Activated T-cell treated with anti-CD3 and anti-CD28 coated beads, Interleukin-2, amount 50 U/mL, for 24 hours (primary cell): Measurements from ENCODE around the gene COMT.

Source experiments
- DNase-seq: peaks from one replicate; pipeline ENCODE4 v3.0.0-alpha.2; 2020
- H3K27ac Mint-ChIP-seq: 2 replicates; pipeline ENCODE4 v1.8.0; 2020; ENCODE audit warnings: mild to moderate bottlenecking, mixed read lengths
- H3K27me3 Mint-ChIP-seq: 2 replicates; pipeline ENCODE4 v1.8.0; 2020; ENCODE audit warnings: mixed read lengths
- H3K36me3 Mint-ChIP-seq: 2 replicates; pipeline ENCODE4 v1.8.0; 2020; ENCODE audit warnings: low read depth, mixed read lengths
- H3K4me1 Mint-ChIP-seq: 2 replicates; pipeline ENCODE4 v1.8.0; 2020; ENCODE audit warnings: low read depth, mixed read lengths
- H3K4me3 Mint-ChIP-seq: 2 replicates; pipeline ENCODE4 v1.8.0; 2020; ENCODE audit warnings: mild to moderate bottlenecking, moderate library complexity, mixed read lengths
- H3K9me3 Mint-ChIP-seq: 2 replicates; pipeline ENCODE4 v1.8.0; 2020; ENCODE audit warnings: mixed read lengths

Gene COMT

DNA sequence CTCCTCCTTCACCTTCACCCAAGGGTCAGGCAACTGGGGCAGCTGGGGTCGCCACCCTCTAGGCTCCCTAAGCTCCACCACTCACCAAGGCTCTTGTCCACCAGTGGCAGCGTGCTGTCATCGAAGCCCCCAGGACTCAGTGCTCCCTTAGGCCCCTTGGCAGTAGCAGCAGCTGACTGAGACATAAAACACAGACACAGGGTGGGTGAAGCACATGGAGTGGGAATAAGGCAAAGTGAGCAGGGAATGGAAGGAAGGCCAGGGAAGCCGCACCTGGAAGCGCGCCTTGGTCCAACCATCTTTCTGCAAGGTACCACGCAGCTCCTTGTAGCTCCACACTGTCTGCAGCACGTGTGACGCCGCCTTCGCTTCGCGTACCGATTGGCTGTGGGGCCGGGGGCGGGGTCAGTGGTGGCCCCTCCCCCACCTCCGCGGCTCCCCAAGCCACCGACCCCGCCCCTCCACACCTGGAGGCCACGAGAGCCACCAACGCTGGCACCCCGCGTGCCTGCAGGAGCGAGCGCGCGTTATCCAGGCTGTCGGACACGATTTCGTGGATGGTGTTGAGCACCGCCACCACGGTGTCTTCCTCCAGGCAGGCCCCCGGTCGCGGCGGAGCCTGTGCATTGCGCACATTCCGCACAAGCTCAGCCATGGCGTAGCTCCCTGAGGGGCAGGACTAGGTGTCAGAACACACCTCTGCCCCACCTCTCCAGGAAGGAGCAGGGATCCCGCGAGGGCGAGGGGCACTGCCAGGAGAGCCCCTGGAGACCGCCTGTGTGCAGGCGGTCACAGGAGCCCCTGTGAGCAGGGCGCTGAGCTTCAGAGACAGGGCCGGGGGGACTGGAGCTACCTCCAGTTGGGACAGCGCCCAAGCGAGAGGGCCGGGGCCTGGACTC lies 31.3 kb downstream of the COMT start:
- Mint-ChIP-seq H3K4me1 (peaks cover 15% of the 10 kb centered on the region), H3K27ac (no peak overlapping the region), H3K27me3 (no peaks in the 10 kb centered on the region), H3K36me3 (peaks cover 13% of the 10 kb centered on the region), H3K4me3 (no peak overlapping the region), H3K9me3 (no peaks in the 10 kb centered on the region)
- DNase-seq = no peak

DNA sequence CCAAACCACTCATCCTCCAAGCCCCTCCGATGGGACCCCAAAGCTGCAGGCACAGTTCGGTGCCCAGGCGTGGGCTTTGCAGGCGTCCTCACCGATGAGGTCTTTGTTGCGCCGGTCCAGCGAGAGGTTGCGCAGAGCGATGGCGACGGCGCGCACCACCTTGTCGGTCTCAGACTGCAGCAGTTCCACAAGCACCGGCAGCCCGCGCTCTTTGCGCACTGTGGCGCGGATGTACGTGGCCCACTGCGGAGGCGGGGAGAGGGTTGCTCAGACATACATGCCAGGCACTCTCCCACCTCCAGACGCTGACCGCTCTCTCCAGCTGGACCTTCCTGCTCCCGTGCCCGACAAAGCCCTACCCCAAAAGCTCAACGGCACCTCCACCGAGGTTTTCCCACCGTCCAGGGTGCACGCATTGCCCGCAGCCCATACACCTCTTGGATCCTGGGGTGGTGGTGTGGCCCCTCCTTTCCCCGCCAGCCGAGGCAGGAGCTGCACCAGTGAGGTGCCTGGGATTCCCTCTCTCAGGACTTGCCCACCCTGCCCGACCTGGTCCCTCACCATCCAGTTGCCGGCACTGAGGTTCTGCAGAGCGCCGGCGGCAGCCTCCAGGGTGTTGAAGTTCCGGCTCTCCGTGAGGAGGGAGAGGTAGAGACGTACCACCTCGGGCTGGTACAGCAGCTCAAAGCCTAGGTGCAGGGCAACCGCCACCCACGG lies 32.1 kb downstream of the COMT start:
- Mint-ChIP-seq H3K27ac (peak overlapping the region; percentile 14), H3K36me3 (peaks cover 8% of the 10 kb centered on the region), H3K27me3 (no peaks in the 10 kb centered on the region), H3K4me3 (no peak overlapping the region), H3K9me3 (no peaks in the 10 kb centered on the region), H3K4me1 (peaks cover 15% of the 10 kb centered on the region)
- no peak for DNase-seq

DNA sequence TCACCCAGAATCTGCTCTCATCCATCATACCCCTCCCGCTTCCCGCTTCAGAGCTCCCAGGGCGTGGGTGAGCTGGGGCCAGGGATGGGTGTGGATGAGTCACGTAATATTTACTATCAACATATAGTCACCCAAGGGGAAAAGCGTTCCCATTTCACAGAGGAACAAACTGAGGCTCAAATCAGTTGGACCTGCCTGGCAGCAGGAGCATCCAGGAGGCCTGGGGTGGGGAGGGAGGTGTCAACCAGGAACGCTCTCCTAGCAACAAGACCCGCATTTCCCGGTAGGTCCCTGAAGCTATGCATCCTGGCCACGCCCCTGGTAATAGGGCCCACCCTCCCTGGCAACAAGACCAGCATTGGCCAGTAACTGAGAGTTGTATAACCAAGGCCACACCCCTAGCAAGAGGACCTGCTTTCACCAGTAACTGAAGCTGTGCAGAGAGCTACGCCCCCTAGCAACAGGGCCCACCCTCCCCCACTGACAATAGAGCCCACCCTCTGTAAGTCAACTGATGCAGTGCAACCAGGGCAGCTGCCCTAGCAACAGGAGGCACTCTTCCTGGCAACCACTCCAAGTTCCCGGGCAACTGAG lies 32.8 kb downstream of the COMT start:
- no peak overlapping the region for H3K4me3 Mint-ChIP-seq
- H3K27ac Mint-ChIP-seq = peak overlapping the region; percentile 14
- peaks cover 2% of the 10 kb centered on the region for H3K36me3 Mint-ChIP-seq
- H3K9me3 Mint-ChIP-seq = no peaks in the 10 kb centered on the region
- no peak for DNase-seq
- H3K4me1 Mint-ChIP-seq = peaks cover 15% of the 10 kb centered on the region
- H3K27me3 Mint-ChIP-seq = no peaks in the 10 kb centered on the region

DNA sequence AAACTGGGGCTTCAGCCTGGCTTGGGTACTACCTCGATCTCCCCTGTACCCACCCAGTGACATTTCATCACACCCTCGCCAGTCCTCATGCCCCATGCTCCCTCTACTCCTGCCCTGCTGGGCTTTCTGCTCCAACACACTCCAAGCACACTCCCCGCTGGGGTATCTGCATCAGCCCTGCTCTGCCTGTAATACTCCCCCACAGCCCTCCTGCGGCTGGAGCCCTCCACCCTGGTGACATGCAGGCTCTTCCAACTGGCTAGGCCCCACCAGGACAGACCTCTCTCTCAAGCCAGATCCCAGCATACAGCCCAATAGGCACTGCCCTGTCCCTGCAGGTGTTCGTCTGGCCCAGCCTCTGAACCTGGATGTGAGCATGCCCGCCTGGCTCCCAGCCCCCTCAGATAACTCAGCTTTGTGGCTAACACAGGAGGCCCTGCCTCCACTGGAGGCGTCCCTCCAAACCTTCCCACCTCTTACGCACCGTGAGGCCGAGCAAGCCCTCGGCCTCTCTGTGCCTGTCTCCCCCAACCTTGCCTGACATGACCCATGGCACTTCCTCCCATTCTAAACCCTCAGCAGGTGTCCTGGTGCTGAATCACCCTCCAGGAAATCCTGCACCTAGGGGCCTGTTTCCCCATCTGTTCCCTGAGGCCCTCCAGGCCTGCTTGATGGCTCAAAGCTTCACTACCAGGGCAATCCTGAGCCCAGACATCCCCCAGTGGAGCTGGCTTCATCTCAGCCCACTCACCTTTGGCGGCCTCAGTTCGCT lies 33.5 kb downstream of the COMT start:
- H3K36me3 Mint-ChIP-seq = no peaks in the 10 kb centered on the region
- H3K27me3 Mint-ChIP-seq = no peaks in the 10 kb centered on the region
- H3K4me3 Mint-ChIP-seq = no peak overlapping the region
- DNase-seq = no peak
- H3K9me3 Mint-ChIP-seq = no peaks in the 10 kb centered on the region
- peaks cover 15% of the 10 kb centered on the region for H3K4me1 Mint-ChIP-seq
- peak overlapping the region; percentile 57 for H3K27ac Mint-ChIP-seq

DNA sequence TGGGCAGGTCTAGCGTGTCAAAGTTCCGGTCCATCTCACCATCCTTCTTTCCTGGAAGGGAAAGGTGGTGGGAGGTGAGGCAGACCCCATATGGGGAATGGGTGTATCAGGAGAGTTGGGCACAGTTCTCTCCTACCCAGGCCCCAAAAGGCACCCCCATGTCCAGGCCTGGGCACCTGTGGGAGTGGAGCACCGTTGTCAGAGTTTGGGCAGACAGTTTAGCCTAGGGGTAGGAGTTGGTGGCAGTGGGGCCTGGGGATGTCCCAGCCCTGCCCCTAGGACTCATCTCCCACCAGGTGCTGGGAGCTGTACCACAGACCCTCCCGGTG lies 34.1 kb downstream of the COMT start:
- Mint-ChIP-seq H3K27ac (no peak overlapping the region), H3K9me3 (no peaks in the 10 kb centered on the region), H3K36me3 (no peaks in the 10 kb centered on the region), H3K4me1 (peaks cover 13% of the 10 kb centered on the region), H3K27me3 (no peaks in the 10 kb centered on the region), H3K4me3 (no peak overlapping the region)
- DNase-seq = no peak

DNA sequence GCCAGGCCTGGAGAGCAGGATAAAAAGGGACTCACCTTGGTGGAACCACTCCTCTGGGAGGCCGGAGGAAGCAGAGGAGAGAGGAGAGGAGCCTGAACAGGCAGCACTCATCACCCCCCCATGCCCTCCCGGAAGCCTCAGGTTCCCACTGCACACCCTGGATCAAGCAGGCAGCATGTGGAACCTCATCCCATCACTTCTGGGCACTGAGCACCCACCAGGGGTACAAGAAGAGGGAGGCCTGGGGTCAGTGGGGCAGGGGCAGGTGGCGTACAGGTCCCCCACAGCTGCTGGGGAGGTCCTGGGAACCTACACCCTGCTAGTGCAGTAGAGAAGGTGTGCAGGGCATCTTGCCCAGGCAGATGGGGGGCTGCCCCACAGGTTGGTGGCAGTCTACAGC lies 35.1 kb downstream of the COMT start:
- Mint-ChIP-seq H3K36me3 (no peaks in the 10 kb centered on the region), H3K9me3 (no peaks in the 10 kb centered on the region), H3K4me3 (no peak overlapping the region), H3K27me3 (no peaks in the 10 kb centered on the region), H3K4me1 (peaks cover 8% of the 10 kb centered on the region), H3K27ac (no peak overlapping the region)
- DNase-seq = no peak

DNA sequence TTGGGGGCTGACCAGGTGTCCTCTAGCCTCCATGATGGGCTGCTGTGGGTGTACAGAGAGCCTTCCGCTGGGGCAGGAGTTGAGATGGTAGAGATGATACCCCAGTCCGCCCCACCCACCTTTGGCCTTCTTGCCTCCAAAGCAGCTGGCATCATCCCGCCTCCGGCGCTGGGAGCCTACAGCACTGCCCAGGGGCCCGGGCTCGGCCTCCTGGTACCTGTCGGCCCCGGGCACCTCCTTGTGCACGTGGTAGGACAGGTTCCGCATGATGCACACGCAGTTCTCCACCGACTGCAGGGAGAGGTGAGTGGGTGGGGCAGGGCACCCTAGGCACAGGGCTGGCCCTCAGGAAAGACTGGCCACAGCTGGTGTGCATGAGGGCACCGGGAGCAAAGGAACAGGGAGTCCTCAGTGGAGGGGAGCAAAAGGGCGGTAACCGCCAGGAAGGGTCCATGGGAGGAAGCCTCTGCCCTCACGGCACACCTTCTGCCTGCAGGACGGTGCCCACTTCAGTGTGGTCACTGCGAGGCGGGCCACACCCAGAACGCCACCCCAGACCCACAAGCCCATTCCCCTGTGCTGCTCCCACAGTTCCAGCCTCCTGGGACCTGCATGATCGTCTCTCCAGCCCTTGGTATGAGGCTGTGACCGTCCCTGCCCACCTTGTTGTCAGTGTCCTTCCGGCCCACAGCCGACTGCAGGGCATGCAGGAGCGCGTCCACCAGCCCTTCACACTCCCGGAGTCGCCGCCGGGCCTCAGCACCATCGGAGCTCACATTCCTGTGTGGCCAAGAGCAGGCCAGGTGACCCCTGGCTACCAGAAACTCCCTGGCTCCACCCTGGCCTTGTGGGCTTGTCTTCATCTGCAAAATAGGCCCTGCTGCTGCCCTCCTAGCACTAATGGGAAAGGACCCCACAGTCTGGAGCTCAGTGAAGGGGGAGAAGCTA lies 36.0 kb downstream of the COMT start:
- Mint-ChIP-seq H3K36me3 (no peaks in the 10 kb centered on the region), H3K27ac (no peak overlapping the region), H3K4me3 (no peak overlapping the region), H3K9me3 (no peaks in the 10 kb centered on the region), H3K4me1 (peaks cover 5% of the 10 kb centered on the region), H3K27me3 (no peaks in the 10 kb centered on the region)
- DNase-seq = no peak

DNA sequence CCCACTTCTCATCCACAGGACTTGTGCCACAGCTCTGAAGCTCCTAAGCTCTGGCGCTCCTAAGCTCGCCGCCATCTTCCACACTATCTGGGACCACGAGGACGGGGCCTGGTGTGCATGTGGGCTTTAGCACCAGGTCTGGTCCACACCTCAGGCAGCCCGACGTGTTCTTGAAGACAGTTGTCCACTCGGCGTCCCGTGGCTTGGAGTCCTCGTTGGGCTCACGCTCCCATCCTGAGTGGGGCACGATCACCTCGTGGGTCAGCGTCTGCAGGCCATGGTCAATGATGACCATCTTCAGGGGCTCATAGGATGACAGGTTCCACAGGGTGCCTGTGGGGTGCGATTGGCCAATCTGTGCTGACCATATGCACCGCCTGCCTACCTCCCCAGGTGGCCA lies 37.2 kb downstream of the COMT start:
- H3K27ac Mint-ChIP-seq = no peak overlapping the region

DNA sequence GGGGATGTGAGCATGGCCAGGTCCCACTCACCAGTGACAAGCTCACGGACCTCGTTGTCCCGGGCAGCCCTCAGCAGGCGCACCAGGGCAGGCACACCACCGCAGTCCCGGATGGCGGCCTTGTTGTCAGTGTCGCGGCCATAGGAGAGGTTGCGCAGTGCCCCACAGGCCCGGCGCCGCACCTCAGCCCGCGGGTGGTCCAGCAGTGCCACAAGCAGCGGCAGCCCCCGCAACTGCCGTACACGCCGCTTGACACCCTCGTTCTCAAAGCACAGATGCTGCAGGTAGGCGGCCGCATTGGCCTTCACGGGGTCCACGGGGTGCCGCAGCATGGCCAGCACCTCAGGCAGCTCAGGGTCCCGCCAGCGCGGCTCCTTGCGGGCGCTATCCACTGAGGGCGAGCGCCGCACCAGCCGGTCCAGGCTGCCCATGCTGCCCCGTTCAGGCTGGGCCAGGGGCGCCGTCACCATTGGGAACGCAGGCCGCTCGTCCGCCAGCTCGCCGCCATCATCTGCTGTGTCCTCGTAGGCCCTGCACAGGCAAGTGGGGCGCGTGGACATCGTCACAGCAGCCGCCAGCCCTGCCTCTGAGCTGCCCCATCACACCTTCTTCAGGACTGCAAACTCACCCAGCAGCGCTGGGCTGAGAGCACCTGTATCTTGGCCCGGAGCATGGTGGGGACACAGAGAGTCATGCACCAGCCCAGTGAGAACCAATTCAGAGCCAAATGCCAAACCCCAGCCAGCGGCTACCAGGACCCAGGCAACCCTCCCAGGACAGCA lies 38.3 kb downstream of the COMT start:
- no peak for DNase-seq
- H3K4me3 Mint-ChIP-seq = no peak overlapping the region
- H3K27me3 Mint-ChIP-seq = no peaks in the 10 kb centered on the region
- H3K27ac Mint-ChIP-seq = no peak overlapping the region
- no peaks in the 10 kb centered on the region for H3K9me3 Mint-ChIP-seq
- H3K36me3 Mint-ChIP-seq = no peaks in the 10 kb centered on the region
- H3K4me1 Mint-ChIP-seq = peaks cover 4% of the 10 kb centered on the region

More for the DNA sequence above, 37.2 kb downstream of the COMT start:
- no peak overlapping the region for H3K4me3 Mint-ChIP-seq
- no peaks in the 10 kb centered on the region for H3K27me3 Mint-ChIP-seq
- no peaks in the 10 kb centered on the region for H3K9me3 Mint-ChIP-seq
- H3K4me1 Mint-ChIP-seq = peaks cover 5% of the 10 kb centered on the region
- DNase-seq = no peak
- H3K36me3 Mint-ChIP-seq = no peaks in the 10 kb centered on the region

DNA sequence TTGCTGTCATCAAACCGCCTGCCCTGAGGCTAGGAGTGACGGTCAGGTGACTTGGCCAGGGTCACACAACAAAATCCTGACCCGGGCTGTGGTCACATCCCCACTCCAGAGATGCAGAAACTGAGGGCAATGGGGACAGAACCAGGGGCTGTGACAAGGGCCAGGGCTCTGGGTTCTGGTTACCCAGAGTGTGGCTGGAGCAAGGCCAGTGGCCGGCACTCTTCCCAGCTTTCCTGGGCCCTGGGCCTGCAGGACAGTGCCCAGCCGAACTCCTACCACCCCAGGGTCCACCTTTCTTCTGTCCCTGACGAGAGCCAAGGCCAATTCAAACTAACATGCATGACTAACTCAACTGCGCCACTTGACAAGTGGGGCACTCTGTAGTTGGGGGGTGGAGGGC lies 39.2 kb downstream of the COMT start:
- no peaks in the 10 kb centered on the region for H3K27me3 Mint-ChIP-seq
- H3K4me3 Mint-ChIP-seq = no peak overlapping the region
- H3K9me3 Mint-ChIP-seq = no peaks in the 10 kb centered on the region
- no peaks in the 10 kb centered on the region for H3K4me1 Mint-ChIP-seq
- DNase-seq = no peak
- no peak overlapping the region for H3K27ac Mint-ChIP-seq
- H3K36me3 Mint-ChIP-seq = no peaks in the 10 kb centered on the region

DNA sequence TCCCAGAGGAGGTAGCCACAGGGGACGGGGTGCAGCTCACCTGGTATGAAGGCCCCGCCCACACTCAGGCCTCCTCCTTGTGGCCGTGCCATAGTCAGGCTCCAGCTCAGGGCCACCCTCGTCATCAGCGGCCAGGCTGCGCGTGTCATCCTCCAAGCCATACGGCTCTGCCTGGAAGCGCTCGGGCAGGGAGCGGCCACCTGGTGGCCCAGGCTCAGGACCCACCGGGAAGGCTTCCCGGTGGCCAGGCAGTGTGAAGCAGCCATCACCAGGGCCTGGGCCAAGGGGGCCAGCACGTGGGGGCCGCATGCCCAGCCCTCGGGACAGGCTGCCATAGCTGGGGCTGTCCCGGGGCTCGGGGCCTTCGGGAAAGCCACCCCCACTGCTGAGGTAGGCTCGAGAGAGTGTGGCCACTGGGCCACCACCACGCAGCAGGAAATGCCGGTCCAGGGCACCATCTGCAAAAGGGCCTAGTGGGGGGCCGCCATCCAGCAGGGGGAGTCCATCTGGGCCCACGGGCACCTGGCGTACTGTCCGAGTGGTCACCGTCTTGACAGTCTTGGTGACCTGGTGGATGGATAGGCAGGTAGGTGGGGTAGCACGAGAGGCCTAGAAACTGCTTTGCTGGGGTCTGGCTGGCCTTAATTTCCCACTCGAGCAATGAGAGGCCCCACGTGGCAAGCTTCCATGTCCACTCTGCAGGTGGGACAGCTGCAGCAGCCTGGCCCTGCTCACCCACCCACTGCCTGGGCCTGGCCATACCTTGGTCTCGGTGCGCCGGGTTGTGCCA lies 39.8 kb downstream of the COMT start:
- Mint-ChIP-seq H3K4me3 (no peak overlapping the region), H3K27ac (no peak overlapping the region), H3K27me3 (no peaks in the 10 kb centered on the region), H3K36me3 (no peaks in the 10 kb centered on the region), H3K4me1 (peaks cover 2% of the 10 kb centered on the region), H3K9me3 (no peaks in the 10 kb centered on the region)
- no peak for DNase-seq

DNA sequence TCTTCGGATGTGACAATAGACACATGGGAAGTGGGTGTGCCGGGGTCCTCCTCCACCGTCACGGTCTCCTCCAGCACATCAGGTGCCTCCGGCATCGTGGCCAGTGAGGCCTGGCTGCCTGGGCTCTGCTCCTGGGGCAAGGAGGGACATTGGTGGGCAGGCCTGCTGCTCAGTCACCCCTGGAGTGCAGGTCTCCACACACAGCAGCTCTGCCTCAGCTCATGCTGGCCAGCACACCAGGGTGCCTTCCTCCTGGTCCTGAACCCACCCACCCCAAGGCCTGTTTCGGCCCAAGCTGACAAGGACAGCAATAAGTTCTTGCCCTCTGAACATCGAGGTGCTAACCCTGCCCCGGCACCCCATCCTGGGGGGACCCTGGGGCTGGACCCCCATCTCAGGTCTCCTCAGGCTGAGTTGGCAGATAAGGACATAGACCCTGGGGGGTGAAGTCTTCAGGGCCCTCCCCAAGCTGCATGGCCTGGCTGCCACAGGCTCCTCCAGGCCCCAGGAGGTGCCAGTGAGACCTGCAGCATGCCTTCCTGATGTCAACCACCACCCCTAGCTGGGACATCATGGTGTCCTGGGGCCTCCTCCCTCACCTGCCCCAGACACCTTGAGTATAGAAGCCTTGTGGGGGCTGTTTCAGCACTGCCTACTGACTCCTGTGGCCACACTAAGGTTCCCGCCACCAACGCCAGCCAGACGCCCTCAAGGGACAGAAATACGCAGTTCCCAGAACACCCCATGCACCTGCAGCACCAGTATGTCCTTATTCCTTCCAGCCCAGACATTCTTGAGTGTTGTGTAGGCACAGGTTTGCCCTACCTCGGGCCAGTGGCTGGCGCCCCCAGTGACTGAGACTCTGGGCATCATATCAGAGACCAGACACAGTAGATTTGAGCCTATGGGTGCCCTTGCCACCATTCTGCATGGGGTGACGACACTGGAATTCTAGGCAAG lies 40.7 kb downstream of the COMT start:
- Mint-ChIP-seq H3K36me3 (no peaks in the 10 kb centered on the region), H3K4me3 (no peak overlapping the region), H3K4me1 (peaks cover 4% of the 10 kb centered on the region), H3K27me3 (no peaks in the 10 kb centered on the region), H3K9me3 (no peaks in the 10 kb centered on the region), H3K27ac (no peak overlapping the region)
- DNase-seq = no peak
